SH-SY5Y (cell line): ENCODE results near the gene ATIC.

Experiments
- GATA2 ChIP-seq: IDR thresholded peaks from 2 replicates; pipeline ENCODE4 v1.6.1; 2011; ENCODE audit warnings: mild to moderate bottlenecking, low read depth, low read length
- GATA3 ChIP-seq: IDR thresholded peaks from 2 replicates; pipeline ENCODE4 v1.6.1; 2011; ENCODE audit warnings: low read depth, mild to moderate bottlenecking, low read length, moderate library complexity

GRCh38 chr2:215328066-215328465 lies 16.2 kb downstream of the ATIC start:
- no peak for TF ChIP-seq GATA2
- no peak for TF ChIP-seq GATA3
